ENCODE results near the gene HSPA12A.
A peak's percentile ranks its signal among the peaks of the same experiment; 100 is the strongest.

DNA sequence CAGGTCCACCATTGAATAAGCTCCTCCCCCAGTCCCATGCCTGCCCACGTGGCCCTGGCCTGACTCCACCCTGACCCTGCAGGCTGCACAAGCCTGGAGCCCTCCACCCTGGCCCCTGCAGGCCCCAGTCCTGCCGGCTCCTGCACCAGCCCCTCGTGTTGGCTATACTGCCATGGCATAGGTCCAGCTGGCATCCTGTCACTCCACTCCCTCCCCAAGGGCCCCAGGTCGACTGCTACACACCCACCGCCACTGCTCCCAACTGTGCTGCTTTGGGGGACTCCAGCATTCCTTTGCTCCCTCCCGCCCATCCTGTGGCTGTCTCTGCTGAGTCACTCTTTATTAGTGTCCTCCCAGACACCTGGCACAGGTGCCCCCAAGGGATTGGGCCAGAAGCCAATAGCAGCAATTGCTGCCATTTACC is 32.4 kb upstream of the HSPA12A start:
- TF ChIP-seq TCF12 (IDR thresholded peaks at IDR 0.05; ENCODE audit: low read depth) (peak; percentile 70; the same call in 1 of the 2 replicates), CEBPB (IDR thresholded peaks at IDR 0.05) (no peak)
